Left kidney (tissue), 2 donors: ENCODE results near the gene SRSF2. TPM values are rescaled to one million over a fixed set of nuclear protein-coding genes. Genes with fewer than 3 reads are reported as not detected.

Experiments
- DNase-seq: peaks from one replicate; pipeline ENCODE4 v3.0.0-alpha.2; 2013
- polyA plus RNA-seq: library from polyadenylated mRNA; unstranded; fragments of 120-200 nt; gene quantifications from one replicate; pipeline ENCODE4 v1.2.1, GENCODE V29; 2013; ENCODE audit not compliant: insufficient read length

SRSF2 gene
- polyA plus RNA-seq, 1 donor, result 473 TPM

DNA sequence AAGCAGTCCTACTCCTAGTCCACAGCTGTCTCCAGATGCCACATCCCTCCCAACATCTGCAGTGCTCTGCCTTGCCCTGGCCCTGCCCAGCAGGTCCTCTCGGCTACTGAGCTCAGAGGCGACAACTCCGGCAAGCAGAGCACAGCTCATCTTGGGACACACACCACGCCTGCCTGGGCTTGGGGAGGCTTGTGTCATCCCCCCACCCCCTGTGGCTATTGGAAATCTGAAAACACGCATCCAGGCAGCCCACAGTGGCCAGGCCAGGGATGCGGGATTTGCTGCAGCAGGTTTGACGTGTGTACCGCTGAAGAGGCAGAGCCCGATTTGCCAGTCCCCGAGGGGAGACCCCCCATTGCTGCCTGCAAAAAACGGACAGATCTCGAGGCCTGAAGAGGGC is 51.8 kb downstream of the SRSF2 start:
- no peak for DNase-seq

DNA sequence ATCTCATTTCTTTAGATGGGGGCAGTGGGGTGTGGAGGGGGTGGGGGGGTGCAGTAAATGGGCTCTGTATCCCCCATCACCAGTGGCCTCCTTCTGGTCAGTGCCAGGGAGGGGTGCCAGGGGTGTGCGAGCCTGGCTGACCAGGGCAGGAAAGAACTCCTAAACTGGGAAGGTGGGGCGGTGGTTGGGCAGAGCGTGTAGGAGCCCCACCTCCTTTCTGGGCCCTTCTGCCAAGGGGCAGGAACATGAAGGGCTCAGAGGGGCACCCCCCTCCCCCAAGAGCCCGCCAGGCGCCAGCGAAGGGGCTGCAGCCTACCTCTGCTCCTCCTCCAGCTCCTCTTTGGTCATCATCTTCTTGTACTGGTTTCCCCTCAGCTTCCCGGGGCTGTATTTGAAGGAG is 52.4 kb downstream of the SRSF2 start:
- DNase-seq, result no peak

Other genes with a start within 250 kb of the SRSF2 start
- gene RHBDF2, start 235.9 kb downstream of the SRSF2 start, polyA plus RNA-seq, result 6.8 TPM
- 11.0 TPM for gene CYGB, start 199.6 kb downstream of the SRSF2 start, polyA plus RNA-seq
- gene PRCD, start 197.3 kb downstream of the SRSF2 start, polyA plus RNA-seq, result 3.7 TPM
- 8.1 TPM for gene ST6GALNAC2, start 151.5 kb downstream of the SRSF2 start, polyA plus RNA-seq
- gene ST6GALNAC1, start 93.6 kb downstream of the SRSF2 start, polyA plus RNA-seq, result 0.28 TPM
- 87.4 TPM for gene MXRA7, start 26.4 kb downstream of the SRSF2 start, polyA plus RNA-seq
- gene JMJD6, start 10.7 kb downstream of the SRSF2 start, polyA plus RNA-seq, result 21.0 TPM
- 40.6 TPM for gene METTL23, start 10.5 kb downstream of the SRSF2 start, polyA plus RNA-seq
- 32.6 TPM for gene MFSD11, start 788 bp upstream of the SRSF2 start, polyA plus RNA-seq
- 1.5 TPM for gene MGAT5B, start 131.1 kb upstream of the SRSF2 start, polyA plus RNA-seq